Upper lobe of left lung (tissue), 6 donors: Measurements from ENCODE around the gene CCM2. TPM values are rescaled to one million over a fixed set of nuclear protein-coding genes. Genes with fewer than 3 reads are reported as not detected.

Experiments used
- ATAC-seq, 2 donors: fragments of 200-7000 bp; cut with Tn5 transposase; one replicate each; pipeline ENCODE4 v1.9.1; 2022; ENCODE audit warnings: mild to moderate bottlenecking in 2 of 2, moderate library complexity in 2 of 2; ENCODE audit not compliant: low FRiP score in 2 of 2
- DNase-seq, 2 donors: peaks; one replicate each; pipeline ENCODE4 v3.0.0-alpha.2; 2019 to 2020
- H3K27ac ChIP-seq, 4 donors: fragments of 200-600 bp; sonication (generic); one replicate each; pipeline ENCODE4 v1.5.1; 2016 to 2019
- H3K27me3 ChIP-seq, 4 donors: fragments of 200-600 bp; sonication (generic); one replicate each; pipeline ENCODE4 v1.5.1; 2017 to 2019
- H3K36me3 ChIP-seq, 4 donors: fragments of 200-600 bp; sonication (generic); one replicate each; pipeline ENCODE4 v1.5.1; 2016 to 2019
- H3K4me1 ChIP-seq, 4 donors: fragments of 200-600 bp; sonication (generic); one replicate each; pipeline ENCODE4 v1.5.1; 2018 to 2019
- H3K4me3 ChIP-seq, 4 donors: fragments of 200-600 bp; sonication (generic); one replicate each; pipeline ENCODE4 v1.5.1; 2017 to 2019; ENCODE audit warnings: mild to moderate bottlenecking in 2 of 4, moderate library complexity in 1 of 4
- H3K9me3 ChIP-seq, 4 donors: fragments of 200-600 bp; sonication (generic); one replicate each; pipeline ENCODE4 v1.5.1; 2018 to 2019
- EP300 ChIP-seq, 4 donors: sonication (generic); formaldehyde crosslinking; IDR thresholded peaks; one replicate each; pipeline ENCODE4 v1.5.1; 2017; ENCODE audit warnings: antibody characterized with exemption in 4 of 4, control low read depth in 2 of 4
- POLR2A ChIP-seq, 4 donors: fragments of 450-650 bp; IDR thresholded peaks; one replicate each; pipeline ENCODE4 v1.5.1; 2016 to 2017; ENCODE audit warnings: antibody characterized with exemption in 4 of 4, mild to moderate bottlenecking in 2 of 4
- POLR2AphosphoS5 ChIP-seq, 2 donors: sonication (generic); formaldehyde crosslinking; IDR thresholded peaks; one replicate each; pipeline ENCODE4 v1.5.1; 2017; ENCODE audit warnings: antibody characterized with exemption in 2 of 2
- WGBS, 2 donors: methylation state at CpG; one replicate each; pipeline ENCODE4 v1.1.5; 2017 to 2018; 5-methylcytosine and 5-hydroxymethylcytosine counted together
- small RNA-seq, 4 donors: library from RNA; depleted of rRNA; stranded (forward); fragments of <200 nt; gene quantifications; one replicate each; pipeline ENCODE3, GENCODE V24; 2016
- total RNA-seq, 6 donors: library from RNA; depleted of rRNA in 4 of 6; stranded (reverse); fragments of >200 nt in 4 of 6; gene quantifications; one replicate each; pipeline versions ENCODE4 v1.1.0 to v1.2.1, GENCODE V29; 2016 to 2021
- TF ChIP-seq, protein P1 (sequence below), 6 experiments: fragments of 450-650 bp in 4 of 6; fragments of 200-600 bp in 2 of 6; sonication (generic) in 2 of 6; IDR thresholded peaks; one replicate each; pipeline ENCODE4 v1.5.1; 2016 to 2019; ENCODE audit warnings: antibody characterized with exemption in 6 of 6
- donor health status: DM: no; HTN: no; CAD: no; lungs with moderate emphysema.
- donor health status: DM: no; HTN: yes; CAD: no; lungs with severe emphysema.

Gene CCM2
- total RNA-seq, 6 donors from 2014 or later: 30.9 to 63.9 (median 46.8) TPM

DNA sequence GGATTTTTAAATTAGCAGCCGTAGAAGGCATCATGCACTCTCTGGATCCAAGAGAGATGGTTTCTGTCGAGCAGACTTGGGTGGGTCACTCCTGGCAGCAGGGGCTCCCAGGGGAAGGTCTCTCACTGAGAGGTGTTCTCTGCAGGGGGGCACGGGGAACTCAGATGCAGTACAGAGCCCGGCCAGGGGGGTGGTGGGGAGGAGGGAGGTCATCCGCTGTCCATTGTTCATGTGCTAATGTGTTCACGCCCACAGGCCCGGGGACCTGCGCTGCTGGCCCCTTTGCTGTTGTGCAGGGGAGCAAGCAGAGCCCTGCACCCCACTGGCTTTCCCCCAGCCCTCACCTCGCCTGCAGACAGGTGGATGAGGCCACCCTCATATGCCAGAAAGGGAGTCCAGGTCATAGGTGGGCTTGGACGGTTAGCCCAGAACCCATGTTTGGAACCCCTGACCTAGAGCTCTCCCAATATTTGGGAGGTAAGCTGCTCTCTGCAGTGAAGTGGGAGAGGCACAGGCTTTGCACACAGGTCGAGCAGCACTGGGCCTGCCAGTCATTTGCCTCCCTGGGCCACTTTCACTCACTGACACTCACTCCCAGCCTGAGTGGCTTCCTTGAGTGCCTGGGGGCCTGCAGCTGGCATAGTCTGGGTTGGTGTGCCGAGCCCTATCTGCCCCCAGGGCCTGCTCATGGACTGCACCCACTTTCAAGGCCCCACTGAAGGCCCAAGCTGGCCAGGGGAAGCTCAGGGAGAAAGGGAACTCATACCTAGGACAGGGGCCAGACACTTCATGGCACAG lies 124.1 kb downstream of the CCM2 start:
- WGBS, 2 donors: 79 to 80% methylated on average over 7 to 11 of the region's 12 CpGs
- Histone ChIP-seq H3K4me1 (peaks cover 0 to 8% (median 2%) of the 10 kb centered on the region in 4 donors), H3K27me3 (no peaks in the 10 kb centered on the region), H3K9me3 (no peaks in the 10 kb centered on the region), H3K4me3 (no peak overlapping the region), H3K36me3 (no peaks in the 10 kb centered on the region), H3K27ac (no peak overlapping the region)
- DNase-seq (peak in 1 of 2 donors; percentile 71), ATAC-seq (peak in 1 of 2 donors; percentile 17)
- no peak for TF ChIP-seq POLR2AphosphoS5 (IDR thresholded peaks at IDR 0.05)
- no peak for TF ChIP-seq EP300 (IDR thresholded peaks at IDR 0.05)
- TF ChIP-seq, protein P1, sequence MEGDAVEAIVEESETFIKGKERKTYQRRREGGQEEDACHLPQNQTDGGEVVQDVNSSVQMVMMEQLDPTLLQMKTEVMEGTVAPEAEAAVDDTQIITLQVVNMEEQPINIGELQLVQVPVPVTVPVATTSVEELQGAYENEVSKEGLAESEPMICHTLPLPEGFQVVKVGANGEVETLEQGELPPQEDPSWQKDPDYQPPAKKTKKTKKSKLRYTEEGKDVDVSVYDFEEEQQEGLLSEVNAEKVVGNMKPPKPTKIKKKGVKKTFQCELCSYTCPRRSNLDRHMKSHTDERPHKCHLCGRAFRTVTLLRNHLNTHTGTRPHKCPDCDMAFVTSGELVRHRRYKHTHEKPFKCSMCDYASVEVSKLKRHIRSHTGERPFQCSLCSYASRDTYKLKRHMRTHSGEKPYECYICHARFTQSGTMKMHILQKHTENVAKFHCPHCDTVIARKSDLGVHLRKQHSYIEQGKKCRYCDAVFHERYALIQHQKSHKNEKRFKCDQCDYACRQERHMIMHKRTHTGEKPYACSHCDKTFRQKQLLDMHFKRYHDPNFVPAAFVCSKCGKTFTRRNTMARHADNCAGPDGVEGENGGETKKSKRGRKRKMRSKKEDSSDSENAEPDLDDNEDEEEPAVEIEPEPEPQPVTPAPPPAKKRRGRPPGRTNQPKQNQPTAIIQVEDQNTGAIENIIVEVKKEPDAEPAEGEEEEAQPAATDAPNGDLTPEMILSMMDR (IDR thresholded peaks at IDR 0.05): no peak
- no peak for TF ChIP-seq POLR2A (IDR thresholded peaks at IDR 0.05)

DNA sequence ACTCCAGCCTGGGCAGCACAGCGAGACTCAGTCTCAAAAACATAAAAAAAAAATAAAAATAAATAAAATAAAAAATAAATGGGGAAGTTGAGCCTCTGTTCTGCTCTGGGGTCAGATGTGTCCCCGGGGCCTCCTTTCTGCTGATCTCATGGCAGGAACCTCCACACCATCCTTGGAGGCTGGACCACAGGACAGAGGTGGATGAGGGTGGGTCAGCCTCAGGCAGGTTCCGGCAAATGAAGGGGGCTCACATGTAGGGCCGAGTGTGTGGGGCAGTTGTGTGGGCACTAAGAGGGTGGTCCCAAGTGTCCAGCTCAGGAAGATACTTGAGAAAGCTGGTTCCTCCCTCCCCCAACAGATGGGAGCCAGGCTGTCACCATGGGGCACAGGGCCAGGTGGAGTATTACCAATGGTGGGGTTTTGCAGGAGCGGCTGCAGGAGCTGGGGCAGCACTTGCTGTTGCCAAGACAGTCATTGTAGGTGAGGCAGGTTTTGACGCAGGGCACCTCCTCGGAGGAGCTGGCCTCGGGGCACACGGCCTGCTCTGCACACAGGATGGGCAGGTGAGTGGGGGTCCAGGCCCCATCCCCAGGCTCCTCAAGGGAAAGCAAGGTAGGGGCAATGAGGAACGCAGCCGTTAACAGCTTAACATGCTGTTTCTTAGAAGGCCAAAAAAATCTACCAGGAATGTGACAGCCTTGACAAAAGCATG lies 125.3 kb downstream of the CCM2 start:
- Histone ChIP-seq H3K4me3 (no peak overlapping the region), H3K9me3 (no peaks in the 10 kb centered on the region), H3K36me3 (no peaks in the 10 kb centered on the region), H3K27me3 (no peaks in the 10 kb centered on the region), H3K27ac (no peak overlapping the region), H3K4me1 (peaks cover 0 to 8% (median 2%) of the 10 kb centered on the region in 4 donors)
- no peak for DNase-seq
- WGBS, 2 donors: 90 to 94% methylated on average over 6 to 11 of the region's 11 CpGs
- no peak for ATAC-seq
- TF ChIP-seq EP300 (IDR thresholded peaks at IDR 0.05) (no peak), POLR2AphosphoS5 (IDR thresholded peaks at IDR 0.05) (no peak), POLR2A (IDR thresholded peaks at IDR 0.05) (no peak)
- TF ChIP-seq, protein P1 (IDR thresholded peaks at IDR 0.05): no peak

Small RNA genes lying within 50 kb of the gene (small RNA-seq; reads per million reads assigned to genes)
- gene SNORA5A (0.86 to 3.4 (median 1.3) reads per million in 4 donors), gene SNORA5B (0 reads per million in 4 donors), gene SNORA5C (55.7 to 106 (median 81.0) reads per million in 4 donors)

Other genes starting within 250 kb of the CCM2 start
- 1,000 to 10,000 TPM in 5 of 6 donors, 100 to 1,000 TPM in 1; 351 to 1,606 (median 1,253) TPM for gene PPIA, start 203.5 kb upstream of the CCM2 start, total RNA-seq
- 100 to 1,000 TPM in 4 of 6 donors, 10 to 100 TPM in 2; 46.1 to 151 (median 133) TPM for gene H2AZ2, start 152.1 kb upstream of the CCM2 start, total RNA-seq
- gene PURB, start 114.7 kb upstream of the CCM2 start, total RNA-seq: 10 to 100 TPM; 15.0 to 38.2 (median 21.7) TPM
- gene MYO1G, start 21.2 kb upstream of the CCM2 start, total RNA-seq: 10 to 100 TPM; 19.7 to 51.3 (median 38.0) TPM
- 1 to 10 TPM; 1.0 to 4.3 (median 2.3) TPM for gene NACAD, start 88.8 kb downstream of the CCM2 start, total RNA-seq
- gene TBRG4, start 111.5 kb downstream of the CCM2 start, total RNA-seq: 10 to 100 TPM; 24.2 to 92.2 (median 54.6) TPM
- gene RAMP3, start 157.6 kb downstream of the CCM2 start, total RNA-seq: 100 to 1,000 TPM in 3 of 6 donors, 10 to 100 TPM in 3; 33.5 to 306 (median 88.1) TPM